ENCODE results near the gene DYSF.

Gene DYSF

GRCh38 chr2:71456617-71457016 lies 3.3 kb downstream of the DYSF start:
- no peaks in the 10 kb centered on the region for H3K36me3 ChIP-seq (ENCODE audit: control insufficient read depth, insufficient read depth, low read length)
- no peaks in the 10 kb centered on the region for H3K9me3 ChIP-seq (ENCODE audit: control insufficient read depth, insufficient read depth, low read length)
- H3K27me3 ChIP-seq (ENCODE audit: control insufficient read depth, insufficient read depth, low read length), result peaks cover 8% of the 10 kb centered on the region; the same call in 1 of the 2 replicates
- H3K4me1 ChIP-seq (ENCODE audit: control insufficient read depth, insufficient read depth, low read length), result peaks cover 14% of the 10 kb centered on the region
- no peak for DNase-seq (ENCODE audit: low read depth, low spot score)
- WGBS (ENCODE audit: insufficient coverage, insufficient read length), result no CpG with 5 or more reads among the region's 1 CpG
- no peak overlapping the region for H3K27ac ChIP-seq (ENCODE audit: low read length)
- H3K4me3 ChIP-seq (ENCODE audit: low read length), result no peak overlapping the region

- peaks cover 14% of the 10 kb centered on the region for H3K4me1 ChIP-seq (ENCODE audit: control insufficient read depth, insufficient read depth, low read length)
- H3K36me3 ChIP-seq (ENCODE audit: control insufficient read depth, insufficient read depth, low read length), result no peaks in the 10 kb centered on the region
- no peak for DNase-seq (ENCODE audit: low read depth, low spot score)
- no peak overlapping the region for H3K27ac ChIP-seq (ENCODE audit: low read length)
- no CpG with 5 or more reads among the region's 9 CpGs for WGBS (ENCODE audit: insufficient coverage, insufficient read length)
- H3K9me3 ChIP-seq (ENCODE audit: control insufficient read depth, insufficient read depth, low read length), result no peaks in the 10 kb centered on the region
- peaks cover 9% of the 10 kb centered on the region; the same call in 1 of the 2 replicates for H3K27me3 ChIP-seq (ENCODE audit: control insufficient read depth, insufficient read depth, low read length)
- no peak overlapping the region for H3K4me3 ChIP-seq (ENCODE audit: low read length)
Observed at GRCh38 chr2:71457123-71457915, 4.0 kb downstream of the DYSF start.

GRCh38 chr2:71457923-71458322 lies 4.6 kb downstream of the DYSF start:
- H3K4me3 ChIP-seq (ENCODE audit: low read length), result no peak overlapping the region
- no peak for DNase-seq (ENCODE audit: low read depth, low spot score)
- H3K9me3 ChIP-seq (ENCODE audit: control insufficient read depth, insufficient read depth, low read length), result no peaks in the 10 kb centered on the region
- H3K36me3 ChIP-seq (ENCODE audit: control insufficient read depth, insufficient read depth, low read length), result no peaks in the 10 kb centered on the region
- no peak overlapping the region for H3K27ac ChIP-seq (ENCODE audit: low read length)
- H3K27me3 ChIP-seq (ENCODE audit: control insufficient read depth, insufficient read depth, low read length), result peaks cover 10% of the 10 kb centered on the region; the same call in 1 of the 2 replicates
- no CpG with 5 or more reads among the region's 4 CpGs for WGBS (ENCODE audit: insufficient coverage, insufficient read length)
- peaks cover 14% of the 10 kb centered on the region for H3K4me1 ChIP-seq (ENCODE audit: control insufficient read depth, insufficient read depth, low read length)

- H3K9me3 ChIP-seq (ENCODE audit: control insufficient read depth, insufficient read depth, low read length), result no peaks in the 10 kb centered on the region
- no peak overlapping the region for H3K4me3 ChIP-seq (ENCODE audit: low read length)
- H3K27me3 ChIP-seq (ENCODE audit: control insufficient read depth, insufficient read depth, low read length), result peaks cover 12% of the 10 kb centered on the region; the same call in 1 of the 2 replicates
- no peak overlapping the region for H3K27ac ChIP-seq (ENCODE audit: low read length)
- DNase-seq (ENCODE audit: low read depth, low spot score), result no peak
- H3K4me1 ChIP-seq (ENCODE audit: control insufficient read depth, insufficient read depth, low read length), result peaks cover 14% of the 10 kb centered on the region
- H3K36me3 ChIP-seq (ENCODE audit: control insufficient read depth, insufficient read depth, low read length), result no peaks in the 10 kb centered on the region
- no CpG with 5 or more reads among the region's 7 CpGs for WGBS (ENCODE audit: insufficient coverage, insufficient read length)
Observed at GRCh38 chr2:71458413-71459083, 5.2 kb downstream of the DYSF start.

- WGBS (ENCODE audit: insufficient coverage, insufficient read length), result no CpG with 5 or more reads among the region's 2 CpGs
- Histone ChIP-seq H3K4me1 (ENCODE audit: control insufficient read depth, insufficient read depth, low read length) (peaks cover 14% of the 10 kb centered on the region), H3K36me3 (ENCODE audit: control insufficient read depth, insufficient read depth, low read length) (no peaks in the 10 kb centered on the region), H3K9me3 (ENCODE audit: control insufficient read depth, insufficient read depth, low read length) (no peaks in the 10 kb centered on the region), H3K27ac (ENCODE audit: low read length) (no peak overlapping the region), H3K27me3 (ENCODE audit: control insufficient read depth, insufficient read depth, low read length) (peaks cover 14% of the 10 kb centered on the region; the same call in 1 of the 2 replicates), H3K4me3 (ENCODE audit: low read length) (no peak overlapping the region)
- no peak for DNase-seq (ENCODE audit: low read depth, low spot score)
Observed at GRCh38 chr2:71459084-71459431, 5.7 kb downstream of the DYSF start.

GRCh38 chr2:71460056-71460455 lies 6.7 kb downstream of the DYSF start:
- H3K4me1 ChIP-seq (ENCODE audit: control insufficient read depth, insufficient read depth, low read length), result peaks cover 10% of the 10 kb centered on the region
- H3K36me3 ChIP-seq (ENCODE audit: control insufficient read depth, insufficient read depth, low read length), result no peaks in the 10 kb centered on the region
- no CpG with 5 or more reads among the region's 6 CpGs for WGBS (ENCODE audit: insufficient coverage, insufficient read length)
- no peak overlapping the region for H3K4me3 ChIP-seq (ENCODE audit: low read length)
- no peak overlapping the region for H3K27ac ChIP-seq (ENCODE audit: low read length)
- no peak for DNase-seq (ENCODE audit: low read depth, low spot score)
- H3K9me3 ChIP-seq (ENCODE audit: control insufficient read depth, insufficient read depth, low read length), result no peaks in the 10 kb centered on the region
- H3K27me3 ChIP-seq (ENCODE audit: control insufficient read depth, insufficient read depth, low read length), result peaks cover 21% of the 10 kb centered on the region; the same call in 1 of the 2 replicates

GRCh38 chr2:71460595-71461303 lies 7.4 kb downstream of the DYSF start:
- no peak for DNase-seq (ENCODE audit: low read depth, low spot score)
- Histone ChIP-seq H3K4me1 (ENCODE audit: control insufficient read depth, insufficient read depth, low read length) (peaks cover 7% of the 10 kb centered on the region; the same call in 1 of the 2 replicates), H3K36me3 (ENCODE audit: control insufficient read depth, insufficient read depth, low read length) (no peaks in the 10 kb centered on the region), H3K27me3 (ENCODE audit: control insufficient read depth, insufficient read depth, low read length) (peaks cover 27% of the 10 kb centered on the region), H3K9me3 (ENCODE audit: control insufficient read depth, insufficient read depth, low read length) (no peaks in the 10 kb centered on the region), H3K27ac (ENCODE audit: low read length) (no peak overlapping the region), H3K4me3 (ENCODE audit: low read length) (no peak overlapping the region)
- no CpG with 5 or more reads among the region's 9 CpGs for WGBS (ENCODE audit: insufficient coverage, insufficient read length)

- peaks cover 7% of the 10 kb centered on the region; the same call in 1 of the 2 replicates for H3K4me1 ChIP-seq (ENCODE audit: control insufficient read depth, insufficient read depth, low read length)
- no peaks in the 10 kb centered on the region for H3K36me3 ChIP-seq (ENCODE audit: control insufficient read depth, insufficient read depth, low read length)
- H3K9me3 ChIP-seq (ENCODE audit: control insufficient read depth, insufficient read depth, low read length), result no peaks in the 10 kb centered on the region
- H3K27me3 ChIP-seq (ENCODE audit: control insufficient read depth, insufficient read depth, low read length), result peaks cover 33% of the 10 kb centered on the region
- DNase-seq (ENCODE audit: low read depth, low spot score), result no peak
- H3K4me3 ChIP-seq (ENCODE audit: low read length), result no peak overlapping the region
- WGBS (ENCODE audit: insufficient coverage, insufficient read length), result no CpG with 5 or more reads among the region's 5 CpGs
- H3K27ac ChIP-seq (ENCODE audit: low read length), result no peak overlapping the region
Observed at GRCh38 chr2:71461304-71461671, 7.9 kb downstream of the DYSF start.

GRCh38 chr2:71462056-71462605 lies 8.8 kb downstream of the DYSF start:
- Histone ChIP-seq H3K27ac (ENCODE audit: low read length) (no peak overlapping the region), H3K36me3 (ENCODE audit: control insufficient read depth, insufficient read depth, low read length) (no peaks in the 10 kb centered on the region), H3K4me1 (ENCODE audit: control insufficient read depth, insufficient read depth, low read length) (peaks cover 5% of the 10 kb centered on the region; the same call in 1 of the 2 replicates), H3K9me3 (ENCODE audit: control insufficient read depth, insufficient read depth, low read length) (no peaks in the 10 kb centered on the region), H3K4me3 (ENCODE audit: low read length) (no peak overlapping the region), H3K27me3 (ENCODE audit: control insufficient read depth, insufficient read depth, low read length) (peaks cover 40% of the 10 kb centered on the region)
- no peak for DNase-seq (ENCODE audit: low read depth, low spot score)
- no CpG with 5 or more reads among the region's 8 CpGs for WGBS (ENCODE audit: insufficient coverage, insufficient read length)

GRCh38 chr2:71462641-71463341 lies 9.4 kb downstream of the DYSF start:
- H3K4me3 ChIP-seq (ENCODE audit: low read length), result no peak overlapping the region
- H3K4me1 ChIP-seq (ENCODE audit: control insufficient read depth, insufficient read depth, low read length), result peaks cover 5% of the 10 kb centered on the region; the same call in 1 of the 2 replicates
- no peak overlapping the region for H3K27ac ChIP-seq (ENCODE audit: low read length)
- no peaks in the 10 kb centered on the region for H3K36me3 ChIP-seq (ENCODE audit: control insufficient read depth, insufficient read depth, low read length)
- peaks cover 46% of the 10 kb centered on the region for H3K27me3 ChIP-seq (ENCODE audit: control insufficient read depth, insufficient read depth, low read length)
- DNase-seq (ENCODE audit: low read depth, low spot score), result no peak
- H3K9me3 ChIP-seq (ENCODE audit: control insufficient read depth, insufficient read depth, low read length), result no peaks in the 10 kb centered on the region
- WGBS (ENCODE audit: insufficient coverage, insufficient read length), result no CpG with 5 or more reads among the region's 5 CpGs

Data from iPS DF 6.9 (cell line).